ENCODE results near the gene APOA4.
"Not testable (repeated sequence)": the region's sequence is repeated elsewhere in the genome, so short reads cannot be mapped to it uniquely, and the experiment has no call there.

APOA4 gene

DNA sequence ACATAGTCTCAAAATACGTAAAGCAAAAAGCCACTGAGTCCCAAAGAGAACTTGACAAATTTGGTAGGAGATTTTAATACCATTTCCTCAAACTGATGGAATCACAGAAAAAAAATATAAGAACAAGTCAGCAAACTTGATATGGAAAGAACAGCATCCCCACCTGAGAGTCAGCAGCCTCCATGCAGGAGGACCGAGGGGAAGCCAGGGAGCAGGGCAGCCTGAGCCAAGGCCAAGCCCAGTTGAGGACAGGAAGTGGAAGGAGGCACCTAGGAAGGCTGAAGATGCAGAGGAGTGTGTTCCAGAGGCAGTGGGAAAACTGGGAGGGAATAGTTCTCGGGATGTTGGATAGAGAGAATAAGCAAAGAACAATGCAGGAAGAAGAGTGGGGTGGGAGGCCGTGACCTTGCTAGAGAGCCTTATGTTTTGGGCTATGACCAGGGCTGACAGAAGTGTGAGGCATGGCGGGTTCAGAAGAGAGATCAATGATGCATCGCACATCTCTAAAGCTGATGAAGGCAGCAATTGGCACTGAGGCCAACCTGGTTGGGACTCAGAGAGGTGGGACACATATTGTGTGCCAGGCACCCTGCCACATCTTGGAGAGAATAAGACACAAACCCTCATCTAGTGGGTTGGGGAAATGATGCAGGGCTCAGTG, 15.4 kb downstream of the APOA4 start:
- Histone ChIP-seq H3K27me3 (ENCODE audit: control insufficient read depth, insufficient read depth, low read length) (no peaks in the 10 kb centered on the region), H3K9me3 (ENCODE audit: control insufficient read depth, insufficient read depth, low read length) (no peaks in the 10 kb centered on the region), H3K4me3 (ENCODE audit: low read length) (no peak overlapping the region), H3K36me3 (ENCODE audit: control insufficient read depth, insufficient read depth, low read length) (no peaks in the 10 kb centered on the region), H3K4me1 (ENCODE audit: control insufficient read depth, insufficient read depth, low read length) (no peaks in the 10 kb centered on the region), H3K27ac (ENCODE audit: low read length) (no peak overlapping the region)
- DNase-seq (ENCODE audit: low read depth, low spot score): no peak
- WGBS (ENCODE audit: insufficient coverage, insufficient read length): no CpG with 5 or more reads among the region's 6 CpGs

DNA sequence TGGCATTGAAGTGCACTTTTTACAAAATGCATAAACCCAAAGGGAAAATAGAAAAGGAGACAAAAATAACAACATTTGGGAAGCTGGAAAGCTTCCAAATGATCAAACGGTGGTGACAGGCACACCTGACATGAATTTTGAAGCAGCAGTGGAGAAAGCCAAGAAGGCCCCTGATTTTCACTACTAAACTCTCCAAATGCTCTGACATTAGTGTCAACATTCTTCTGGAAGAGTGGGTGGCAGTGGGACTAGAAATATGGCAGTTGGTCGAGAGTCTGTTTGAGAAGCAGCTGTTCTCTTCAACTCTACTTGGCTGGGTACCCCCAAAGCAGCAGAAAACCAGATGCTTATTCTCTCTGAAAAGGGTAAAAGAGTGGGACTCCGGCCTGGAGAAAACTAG, 19.1 kb downstream of the APOA4 start:
- no peak for DNase-seq (ENCODE audit: low read depth, low spot score)
- H3K9me3 ChIP-seq (ENCODE audit: control insufficient read depth, insufficient read depth, low read length): no peaks in the 10 kb centered on the region
- H3K27me3 ChIP-seq (ENCODE audit: control insufficient read depth, insufficient read depth, low read length): no peaks in the 10 kb centered on the region
- no peak overlapping the region for H3K27ac ChIP-seq (ENCODE audit: low read length)
- no CpG with 5 or more reads among the region's 3 CpGs for WGBS (ENCODE audit: insufficient coverage, insufficient read length)
- H3K4me3 ChIP-seq (ENCODE audit: low read length): no peak overlapping the region
- H3K4me1 ChIP-seq (ENCODE audit: control insufficient read depth, insufficient read depth, low read length): no peaks in the 10 kb centered on the region
- no peaks in the 10 kb centered on the region for H3K36me3 ChIP-seq (ENCODE audit: control insufficient read depth, insufficient read depth, low read length)

DNA sequence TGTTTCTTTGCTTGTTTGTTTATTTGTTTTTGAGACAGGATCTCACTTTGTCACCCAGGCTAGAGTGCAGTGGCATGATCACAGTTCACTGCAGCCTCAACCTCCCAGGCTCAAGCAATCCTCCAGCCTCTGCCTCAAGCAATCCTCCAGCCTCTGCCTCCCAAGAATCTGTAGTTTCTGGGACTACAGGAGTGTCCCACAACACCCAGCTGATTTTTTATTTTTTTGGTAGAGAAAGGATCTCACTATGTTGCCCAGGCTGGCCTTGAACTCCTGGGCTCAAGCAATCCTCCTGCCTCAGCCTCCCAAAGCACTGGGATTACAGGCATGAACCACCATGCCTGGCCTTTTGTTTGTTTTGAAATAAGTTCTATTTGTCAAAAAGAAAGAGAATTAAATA, 21.4 kb downstream of the APOA4 start:
- H3K9me3 ChIP-seq (ENCODE audit: control insufficient read depth, insufficient read depth, low read length); H3K36me3 ChIP-seq (ENCODE audit: control insufficient read depth, insufficient read depth, low read length); H3K4me3 ChIP-seq (ENCODE audit: low read length); DNase-seq (ENCODE audit: low read depth, low spot score); H3K4me1 ChIP-seq (ENCODE audit: control insufficient read depth, insufficient read depth, low read length); H3K27ac ChIP-seq (ENCODE audit: low read length); H3K27me3 ChIP-seq (ENCODE audit: control insufficient read depth, insufficient read depth, low read length): not testable (repeated sequence)

DNA sequence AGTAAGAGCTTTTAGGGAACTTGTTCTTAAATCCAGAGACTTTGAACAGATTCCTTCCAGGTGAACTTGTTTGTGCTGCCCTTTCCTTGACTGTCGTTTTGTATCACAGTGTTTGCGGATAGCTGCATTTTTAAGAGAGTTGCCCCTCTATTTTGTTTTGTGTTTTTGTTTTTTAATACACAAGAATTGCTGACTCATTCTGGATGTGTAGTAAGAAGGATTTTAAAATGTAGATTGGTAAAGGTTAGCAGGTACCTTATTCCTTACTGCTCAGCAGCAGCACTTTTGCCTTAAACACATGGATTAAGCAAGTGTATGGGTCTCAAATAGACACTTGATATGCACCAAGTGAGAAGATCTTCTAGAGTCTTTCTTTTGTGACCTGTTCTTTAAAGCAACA, 22.5 kb downstream of the APOA4 start:
- WGBS (ENCODE audit: insufficient coverage, insufficient read length): no CpG with 5 or more reads among the region's 2 CpGs
- H3K4me1 ChIP-seq (ENCODE audit: control insufficient read depth, insufficient read depth, low read length): no peaks in the 10 kb centered on the region
- H3K4me3 ChIP-seq (ENCODE audit: low read length): no peak overlapping the region
- no peak overlapping the region for H3K27ac ChIP-seq (ENCODE audit: low read length)
- no peaks in the 10 kb centered on the region for H3K36me3 ChIP-seq (ENCODE audit: control insufficient read depth, insufficient read depth, low read length)
- H3K27me3 ChIP-seq (ENCODE audit: control insufficient read depth, insufficient read depth, low read length): no peaks in the 10 kb centered on the region
- DNase-seq (ENCODE audit: low read depth, low spot score): no peak
- no peaks in the 10 kb centered on the region for H3K9me3 ChIP-seq (ENCODE audit: control insufficient read depth, insufficient read depth, low read length)

DNA sequence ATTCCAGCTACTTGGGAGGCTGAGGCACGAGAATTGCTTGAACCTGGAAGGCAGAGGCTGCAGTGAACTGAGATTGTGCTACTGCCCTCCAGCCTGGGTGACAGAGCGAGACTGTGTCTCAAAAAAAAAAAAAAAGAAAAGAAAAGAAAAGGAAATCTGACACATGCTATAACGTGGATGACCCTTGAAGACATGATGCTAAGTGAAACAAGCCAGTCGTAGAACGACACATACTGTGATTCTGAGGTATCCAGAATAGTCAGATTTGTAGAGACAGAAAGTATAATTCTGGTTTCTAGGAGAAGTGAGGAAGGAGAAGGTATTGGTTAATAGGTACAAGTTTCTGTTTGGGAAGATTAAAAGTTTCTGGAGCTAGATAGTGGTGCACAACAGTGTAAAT, 24.7 kb downstream of the APOA4 start:
- H3K36me3 ChIP-seq (ENCODE audit: control insufficient read depth, insufficient read depth, low read length): no peaks in the 10 kb centered on the region
- no peaks in the 10 kb centered on the region for H3K9me3 ChIP-seq (ENCODE audit: control insufficient read depth, insufficient read depth, low read length)
- no peak for DNase-seq (ENCODE audit: low read depth, low spot score)
- H3K4me1 ChIP-seq (ENCODE audit: control insufficient read depth, insufficient read depth, low read length): no peaks in the 10 kb centered on the region
- H3K27me3 ChIP-seq (ENCODE audit: control insufficient read depth, insufficient read depth, low read length): no peaks in the 10 kb centered on the region
- no peak overlapping the region for H3K27ac ChIP-seq (ENCODE audit: low read length)
- H3K4me3 ChIP-seq (ENCODE audit: low read length): no peak overlapping the region
- WGBS (ENCODE audit: insufficient coverage, insufficient read length): no CpG with 5 or more reads among the region's 5 CpGs

DNA sequence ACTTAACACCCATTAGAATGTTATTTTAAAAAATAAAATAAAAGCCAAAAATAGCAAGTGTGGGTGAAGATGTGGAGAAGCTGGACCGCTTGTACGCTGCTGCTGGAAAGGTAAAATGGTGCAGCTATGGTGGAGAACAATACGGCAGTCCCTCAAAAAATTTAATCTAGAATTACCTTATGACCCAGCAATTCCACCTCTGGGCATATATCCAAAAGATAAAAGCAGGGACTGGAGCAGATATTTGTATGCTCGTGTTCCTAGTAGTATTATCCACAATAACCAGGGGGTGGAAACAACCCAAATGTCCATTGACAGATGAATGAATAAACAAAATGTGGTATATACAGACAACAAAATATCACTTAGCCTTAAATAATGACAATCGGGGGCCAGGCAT, 25.3 kb downstream of the APOA4 start:
- DNase-seq (ENCODE audit: low read depth, low spot score): no peak
- no CpG with 5 or more reads among the region's 5 CpGs for WGBS (ENCODE audit: insufficient coverage, insufficient read length)
- Histone ChIP-seq H3K27ac (ENCODE audit: low read length) (no peak overlapping the region), H3K4me1 (ENCODE audit: control insufficient read depth, insufficient read depth, low read length) (no peaks in the 10 kb centered on the region), H3K9me3 (ENCODE audit: control insufficient read depth, insufficient read depth, low read length) (no peaks in the 10 kb centered on the region), H3K36me3 (ENCODE audit: control insufficient read depth, insufficient read depth, low read length) (no peaks in the 10 kb centered on the region), H3K4me3 (ENCODE audit: low read length) (no peak overlapping the region), H3K27me3 (ENCODE audit: control insufficient read depth, insufficient read depth, low read length) (no peaks in the 10 kb centered on the region)

DNA sequence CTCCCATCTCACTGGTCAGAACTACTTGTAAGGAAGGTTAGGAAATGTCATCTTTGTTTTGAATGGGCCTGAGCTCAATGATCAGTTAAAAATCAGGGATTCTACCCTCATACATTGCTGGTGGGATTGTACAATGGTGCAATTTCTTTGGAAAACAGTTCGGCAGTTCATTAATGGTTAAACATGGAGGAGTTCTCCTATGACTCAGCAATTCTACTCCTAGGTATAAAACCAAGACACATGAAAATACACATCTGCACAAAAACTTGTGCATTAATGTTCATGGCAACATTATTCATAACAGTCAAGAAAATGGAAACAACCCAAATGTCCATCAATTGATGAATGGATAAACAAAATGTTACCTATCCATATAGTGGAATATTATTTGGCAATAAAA, 26.6 kb downstream of the APOA4 start:
- Histone ChIP-seq H3K4me3 (ENCODE audit: low read length) (no peak overlapping the region), H3K27ac (ENCODE audit: low read length) (no peak overlapping the region), H3K36me3 (ENCODE audit: control insufficient read depth, insufficient read depth, low read length) (no peaks in the 10 kb centered on the region), H3K4me1 (ENCODE audit: control insufficient read depth, insufficient read depth, low read length) (peaks cover 1% of the 10 kb centered on the region; the same call in 1 of the 2 replicates), H3K27me3 (ENCODE audit: control insufficient read depth, insufficient read depth, low read length) (no peaks in the 10 kb centered on the region), H3K9me3 (ENCODE audit: control insufficient read depth, insufficient read depth, low read length) (no peaks in the 10 kb centered on the region)
- WGBS (ENCODE audit: insufficient coverage, insufficient read length): no CpG with 5 or more reads among the region's 1 CpG
- no peak for DNase-seq (ENCODE audit: low read depth, low spot score)

DNA sequence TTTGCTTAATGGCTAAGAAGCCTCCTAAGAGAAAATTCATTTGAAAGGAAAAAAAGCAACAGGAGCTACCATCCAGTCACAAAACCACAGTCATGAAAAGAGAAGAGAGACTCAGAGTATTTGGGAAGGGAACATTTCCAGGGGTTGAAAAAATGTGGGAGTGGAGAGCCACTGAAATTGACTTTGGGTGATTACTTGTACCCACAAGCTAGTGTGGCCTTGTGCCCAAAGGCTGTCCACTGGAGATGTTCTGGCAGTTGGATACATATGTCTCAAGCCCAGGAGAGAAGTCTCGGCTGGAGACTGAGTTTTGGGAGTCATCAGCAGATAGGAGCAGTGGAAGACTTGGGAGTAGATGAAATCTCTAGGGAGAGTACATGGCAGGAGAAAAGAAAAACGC, 28.3 kb downstream of the APOA4 start:
- no peak overlapping the region for H3K27ac ChIP-seq (ENCODE audit: low read length)
- no peaks in the 10 kb centered on the region for H3K36me3 ChIP-seq (ENCODE audit: control insufficient read depth, insufficient read depth, low read length)
- no CpG with 5 or more reads among the region's 2 CpGs for WGBS (ENCODE audit: insufficient coverage, insufficient read length)
- no peaks in the 10 kb centered on the region for H3K9me3 ChIP-seq (ENCODE audit: control insufficient read depth, insufficient read depth, low read length)
- H3K27me3 ChIP-seq (ENCODE audit: control insufficient read depth, insufficient read depth, low read length): no peaks in the 10 kb centered on the region
- H3K4me3 ChIP-seq (ENCODE audit: low read length): no peak overlapping the region
- peaks cover 3% of the 10 kb centered on the region for H3K4me1 ChIP-seq (ENCODE audit: control insufficient read depth, insufficient read depth, low read length)
- DNase-seq (ENCODE audit: low read depth, low spot score): no peak

DNA sequence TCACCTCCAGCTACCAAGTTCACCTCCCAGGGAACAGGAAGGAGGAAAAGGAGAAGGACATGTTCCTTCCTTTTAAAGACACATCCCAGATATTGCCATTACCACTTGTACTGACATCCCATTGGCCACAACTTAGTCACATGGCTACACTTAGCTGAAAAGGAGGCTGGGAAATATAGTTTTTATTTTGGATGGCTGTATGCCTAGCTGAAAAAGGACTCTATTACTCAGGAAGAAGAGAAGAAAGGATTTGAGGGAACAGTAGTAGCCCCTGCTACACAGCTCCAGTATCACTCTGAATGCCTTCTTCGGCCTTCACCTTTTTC, 29.4 kb downstream of the APOA4 start:
- no peaks in the 10 kb centered on the region for H3K9me3 ChIP-seq (ENCODE audit: control insufficient read depth, insufficient read depth, low read length)
- H3K36me3 ChIP-seq (ENCODE audit: control insufficient read depth, insufficient read depth, low read length): no peaks in the 10 kb centered on the region
- no peaks in the 10 kb centered on the region for H3K27me3 ChIP-seq (ENCODE audit: control insufficient read depth, insufficient read depth, low read length)
- no peak overlapping the region for H3K4me3 ChIP-seq (ENCODE audit: low read length)
- H3K4me1 ChIP-seq (ENCODE audit: control insufficient read depth, insufficient read depth, low read length): peaks cover 3% of the 10 kb centered on the region
- no CpG with 5 or more reads among the region's 1 CpG for whole genome bisulfite sequencing (ENCODE audit: insufficient coverage, insufficient read length)
- no peak overlapping the region for H3K27ac ChIP-seq (ENCODE audit: low read length)
- no peak for DNase-seq (ENCODE audit: low read depth, low spot score)

DNA sequence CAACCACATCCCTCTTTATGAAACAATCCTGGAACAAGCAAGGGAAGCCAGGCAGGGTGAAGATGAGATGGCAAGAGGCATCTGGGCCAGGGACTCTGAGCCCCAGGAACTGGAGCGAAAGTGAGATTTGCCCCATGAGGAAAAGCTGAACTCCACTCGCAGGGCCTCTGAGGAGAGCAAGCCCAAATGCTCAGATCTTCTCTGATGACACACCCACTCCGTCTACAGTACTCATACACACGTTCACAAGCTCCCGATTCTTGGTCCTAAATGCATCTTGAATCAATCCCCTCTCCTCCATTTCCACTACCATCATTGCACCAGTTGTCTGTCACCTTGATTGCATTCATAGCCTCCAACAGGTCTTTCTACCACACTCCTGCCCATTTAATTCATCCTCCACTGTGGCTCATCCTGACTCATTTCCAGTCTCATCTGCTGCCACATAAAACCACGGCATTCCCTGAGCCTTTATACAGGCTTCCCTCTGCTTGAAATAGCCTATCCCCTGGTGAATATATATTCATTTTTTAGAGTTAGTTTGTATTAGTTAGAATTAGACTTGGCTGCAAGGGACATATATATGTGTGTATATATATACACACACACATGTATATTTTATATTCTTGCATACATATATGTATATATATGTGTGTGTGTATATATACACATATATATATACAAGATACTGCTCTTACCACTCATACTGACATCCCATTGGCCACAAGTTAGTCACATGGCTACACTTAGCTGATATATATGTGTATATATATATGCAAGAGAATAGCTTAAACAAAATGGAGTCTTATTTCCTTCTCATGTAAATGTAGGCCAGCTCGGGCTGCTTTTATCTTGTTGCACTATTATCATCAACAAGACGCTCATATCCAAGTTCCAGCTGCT, 30.0 kb downstream of the APOA4 start:
- no peak for DNase-seq (ENCODE audit: low read depth, low spot score)
- Histone ChIP-seq H3K4me1 (ENCODE audit: control insufficient read depth, insufficient read depth, low read length) (peaks cover 3% of the 10 kb centered on the region), H3K27me3 (ENCODE audit: control insufficient read depth, insufficient read depth, low read length) (no peaks in the 10 kb centered on the region), H3K4me3 (ENCODE audit: low read length) (no peak overlapping the region), H3K9me3 (ENCODE audit: control insufficient read depth, insufficient read depth, low read length) (no peaks in the 10 kb centered on the region), H3K36me3 (ENCODE audit: control insufficient read depth, insufficient read depth, low read length) (no peaks in the 10 kb centered on the region), H3K27ac (ENCODE audit: low read length) (no peak overlapping the region)
- no CpG with 5 or more reads among the region's 8 CpGs for WGBS (ENCODE audit: insufficient coverage, insufficient read length)

Data from iPS DF 6.9 (cell line).